Measurements from ENCODE around the gene ELP1.

- TF ChIP-seq CTCF (optimal IDR thresholded peaks at IDR 0.05 in 1 of 3, IDR thresholded peaks at IDR 0.05 in 1 of 3, conservative IDR thresholded peaks at IDR 0.05 in 1 of 3; ENCODE audit: extremely low read depth in 1 of 3, insufficient read depth in 2 of 3, low read length in 3 of 3) (no peak), EZH2 (IDR thresholded peaks at IDR 0.05; ENCODE audit: low read length) (no peak)
Measured at GRCh38 chr9:108861997-108862396, 71.9 kb downstream of the ELP1 start, which contains the start of gene ACTL7A.
